GM10248 (cell line): ENCODE results near the gene PER3.
A peak's percentile ranks its signal among the peaks of the same experiment; 100 is the strongest.

Source experiments
- CTCF ChIA-PET: fragments of 300-600 bp; sonication (Branson Sonifier 250); formaldehyde crosslinking; extraction: SDS; loops from one replicate; lab custom pipeline; 2021; ENCODE audit warnings: antibody characterized with exemption; lab: Yijun Ruan, JAX
- POLR2A ChIA-PET: fragments of 350-650 bp; sonication (Branson Sonifier 250); formaldehyde crosslinking; extraction: SDS; loops from one replicate; lab custom pipeline; 2020; ENCODE audit warnings: antibody characterized with exemption; lab: Yijun Ruan, JAX
- DNase-seq: peaks from one replicate; pipeline ENCODE4 v3.0.0; 2012; ENCODE audit errors: extremely low spot score
- TF ChIP-seq, protein P1 (sequence below): IDR thresholded peaks from 2 replicates; pipeline ENCODE4 v1.5.1; 2012; ENCODE audit warnings: mild to moderate bottlenecking, low read depth; ENCODE audit errors: extremely low read depth, missing control alignments, control extremely low read depth

Gene PER3

GRCh38 chr1:7813677-7814373 is 29.7 kb downstream of the PER3 start:
- TF ChIP-seq, protein P1, sequence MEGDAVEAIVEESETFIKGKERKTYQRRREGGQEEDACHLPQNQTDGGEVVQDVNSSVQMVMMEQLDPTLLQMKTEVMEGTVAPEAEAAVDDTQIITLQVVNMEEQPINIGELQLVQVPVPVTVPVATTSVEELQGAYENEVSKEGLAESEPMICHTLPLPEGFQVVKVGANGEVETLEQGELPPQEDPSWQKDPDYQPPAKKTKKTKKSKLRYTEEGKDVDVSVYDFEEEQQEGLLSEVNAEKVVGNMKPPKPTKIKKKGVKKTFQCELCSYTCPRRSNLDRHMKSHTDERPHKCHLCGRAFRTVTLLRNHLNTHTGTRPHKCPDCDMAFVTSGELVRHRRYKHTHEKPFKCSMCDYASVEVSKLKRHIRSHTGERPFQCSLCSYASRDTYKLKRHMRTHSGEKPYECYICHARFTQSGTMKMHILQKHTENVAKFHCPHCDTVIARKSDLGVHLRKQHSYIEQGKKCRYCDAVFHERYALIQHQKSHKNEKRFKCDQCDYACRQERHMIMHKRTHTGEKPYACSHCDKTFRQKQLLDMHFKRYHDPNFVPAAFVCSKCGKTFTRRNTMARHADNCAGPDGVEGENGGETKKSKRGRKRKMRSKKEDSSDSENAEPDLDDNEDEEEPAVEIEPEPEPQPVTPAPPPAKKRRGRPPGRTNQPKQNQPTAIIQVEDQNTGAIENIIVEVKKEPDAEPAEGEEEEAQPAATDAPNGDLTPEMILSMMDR = no peak
- DNase-seq = no peak
- POLR2A ChIA-PET = no interaction called here
- CTCF ChIA-PET = no interaction called here

DNA sequence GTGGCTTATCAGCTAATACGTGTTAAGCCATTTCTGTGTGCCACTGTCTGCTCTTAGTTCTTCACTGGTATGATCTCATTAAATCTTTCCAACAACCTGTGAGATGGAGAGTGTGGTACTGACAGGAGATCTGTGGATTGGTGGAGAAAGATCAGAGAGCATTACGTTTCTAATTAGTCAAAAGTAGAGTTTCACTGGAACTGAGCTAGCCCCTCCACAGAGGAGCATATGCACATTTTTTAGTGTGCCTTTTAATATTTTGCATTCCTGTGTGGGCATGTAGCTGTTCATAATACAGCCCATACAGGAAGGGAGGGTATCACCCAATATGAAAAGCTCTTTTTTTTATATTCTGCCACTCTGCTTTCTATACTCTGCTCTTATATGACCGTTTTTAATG is 37.2 kb downstream of the PER3 start:
- TF ChIP-seq, protein P1 = no peak
- ChIA-PET POLR2A (no interaction called here), CTCF (interaction anchor here (1.5 to 2.0 kb wide), 2 partner anchors 9 to 13 kb away, joined by 4 to 10 read pairs; no protein-coding TSS in a partner anchor)
- DNase-seq = no peak

GRCh38 chr1:7824701-7825100 is 40.6 kb downstream of the PER3 start:
- POLR2A ChIA-PET = no interaction called here
- TF ChIP-seq, protein P1 = no peak
- CTCF ChIA-PET = interaction anchor here (1.0 to 1.6 kb wide), 2 partner anchors 8 to 16 kb away, joined by 3 to 4 read pairs; no protein-coding TSS in a partner anchor
- DNase-seq = no peak

- TF ChIP-seq, protein P1 = no peak
- ChIA-PET POLR2A (no interaction called here), CTCF (interaction anchor here (1.4 kb wide), 1 partner anchor 16 kb away, joined by 3 read pairs; no protein-coding TSS in a partner anchor)
- DNase-seq = no peak
Observed at GRCh38 chr1:7826363-7826762, 42.3 kb downstream of the PER3 start.

GRCh38 chr1:7827126-7827955 is 43.2 kb downstream of the PER3 start:
- ChIA-PET POLR2A (no interaction called here), CTCF (interaction anchor here (1.1 to 1.8 kb wide), 4 partner anchors 10 to 30 kb away, joined by 3 to 4 read pairs (median 3); no protein-coding TSS in a partner anchor)
- TF ChIP-seq, protein P1 = no peak
- peak; percentile 61 for DNase-seq

GRCh38 chr1:7831458-7831857 is 47.4 kb downstream of the PER3 start:
- CTCF ChIA-PET = interaction anchor here (2.0 kb wide), 1 partner anchor 10 kb away, joined by 8 read pairs; no protein-coding TSS in a partner anchor
- TF ChIP-seq, protein P1 = no peak
- POLR2A ChIA-PET = no interaction called here
- no peak for DNase-seq
